Smooth muscle cell (in vitro differentiated cells): ENCODE results near the gene RAG1. TPM values are rescaled to one million over a fixed set of nuclear protein-coding genes. Genes with fewer than 3 reads are reported as not detected.

ENCODE experiments used
- DNase-seq: peaks from one replicate; lab custom pipeline; 2025; ENCODE audit not compliant: unreplicated experiment; lab: John Stamatoyannopoulos, UW
- H2AFZ ChIP-seq: fragments of 200-600 bp; sonication (generic); 2 replicates; pipeline ENCODE4 v1.6.0; 2016; ENCODE audit warnings: antibody characterized with exemption, low read depth, mild to moderate bottlenecking
- H3F3A ChIP-seq: fragments of 200-600 bp; sonication (generic); 2 replicates; pipeline ENCODE4 v1.6.0; 2017; ENCODE audit warnings: antibody characterized with exemption, low read depth
- H3K27ac ChIP-seq: fragments of 200-600 bp; sonication (generic); 2 replicates; pipeline ENCODE4 v1.5.1; 2016; ENCODE audit warnings: low read depth, mild to moderate bottlenecking
- H3K27me3 ChIP-seq: fragments of 200-600 bp; sonication (generic); 2 replicates; pipeline ENCODE4 v1.6.1; 2016; ENCODE audit warnings: low read depth, mild to moderate bottlenecking
- H3K36me3 ChIP-seq: fragments of 200-600 bp; sonication (generic); 2 replicates; pipeline ENCODE4 v1.5.1; 2016; ENCODE audit warnings: low read depth
- H3K4me1 ChIP-seq: fragments of 200-600 bp; sonication (generic); 2 replicates; pipeline ENCODE4 v1.5.1; 2016; ENCODE audit warnings: low read depth
- H3K4me2 ChIP-seq: fragments of 200-600 bp; sonication (generic); 2 replicates; pipeline ENCODE4 v1.6.0; 2016; ENCODE audit warnings: mild to moderate bottlenecking
- H3K4me3 ChIP-seq: fragments of 200-600 bp; sonication (generic); 2 replicates; pipeline ENCODE4 v1.5.1; 2016; ENCODE audit warnings: mild to moderate bottlenecking
- H3K79me2 ChIP-seq: fragments of 200-600 bp; sonication (generic); 2 replicates; pipeline ENCODE4 v1.6.0; 2016; ENCODE audit warnings: low read depth, mild to moderate bottlenecking
- H3K9ac ChIP-seq: fragments of 200-600 bp; sonication (generic); 2 replicates; pipeline ENCODE4 v1.6.0; 2016; ENCODE audit warnings: low read depth
- H3K9me3 ChIP-seq: fragments of 200-600 bp; sonication (generic); replicated peaks from 2 replicates; pipeline ENCODE4 v1.5.1; 2016; ENCODE audit warnings: low read depth
- H4K20me1 ChIP-seq: fragments of 200-600 bp; sonication (generic); 2 replicates; pipeline ENCODE4 v1.6.0; 2016; ENCODE audit warnings: low read depth
- CTCF ChIP-seq: fragments of 200-600 bp; sonication (generic); IDR thresholded peaks from 2 replicates; pipeline ENCODE4 v1.5.1; 2017; ENCODE audit warnings: borderline replicate concordance, mild to moderate bottlenecking, antibody characterized with exemption; ENCODE audit not compliant: insufficient read depth, poor library complexity, severe bottlenecking
- WGBS: methylation state at CpG from one replicate; pipeline ENCODE4 v1.1.7; 2016; ENCODE audit warnings: low lambda C conversion rate; 5-methylcytosine and 5-hydroxymethylcytosine counted together
- polyA plus RNA-seq: library from polyadenylated mRNA; unstranded; fragments of >200 nt; fragmentation: Nextera tagmentation; extraction: Ambion mirVana; gene quantifications from 2 replicates; pipeline ENCODE4 v1.2.1, GENCODE V29; 2016
- total RNA-seq: library from RNA; depleted of rRNA; stranded (reverse); fragments of >200 nt; gene quantifications from 2 replicates; pipeline ENCODE4 v1.2.3, GENCODE V29; 2014

Gene RAG1
- total RNA-seq: 2.7 and 3.7 TPM in 2 replicates
- 0.86 and 1.7 TPM in 2 replicates for polyA plus RNA-seq

DNA sequence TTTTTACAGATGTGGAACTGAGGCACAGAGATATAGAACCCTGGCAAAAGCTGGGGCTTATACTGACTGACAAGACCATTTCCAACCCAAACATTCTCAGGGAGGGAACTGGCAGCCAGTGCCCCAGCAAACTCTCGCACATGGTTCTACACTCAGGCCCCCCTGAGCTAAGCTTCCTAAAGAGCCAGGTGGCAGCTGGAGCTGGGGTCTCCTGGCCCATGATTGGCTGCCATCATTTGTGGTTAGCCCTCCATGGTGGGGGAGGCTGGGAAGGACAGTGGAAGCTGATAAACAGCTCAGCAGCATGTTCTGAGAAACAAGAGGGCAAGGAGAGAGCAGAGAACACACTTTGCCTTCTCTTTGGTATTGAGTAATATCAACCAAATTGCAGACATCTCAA lies at the start of gene RAG1:
Gene RAG1 (plus strand): TSS at position 314 of the 400 bp plus-strand sequence. CDS start 5,298 bp downstream, outside the sequence.
- no peak for TF ChIP-seq CTCF
- Histone ChIP-seq H3K9ac (no peak within 1 kb of the TSS), H3K79me2 (no peaks in the 10 kb centered on the region), H2AFZ (no peak within 1 kb of the TSS), H3K9me3 (no peaks in the 10 kb centered on the region), H3K27me3 (no peaks in the 10 kb centered on the region), H3K4me1 (peaks cover 6% of the 10 kb centered on the region), H3K4me2 (no peak within 1 kb of the TSS), H3F3A (no peaks in the 10 kb centered on the region), H3K36me3 (no peaks in the 10 kb centered on the region), H3K27ac (no peak within 1 kb of the TSS), H4K20me1 (no peaks in the 10 kb centered on the region), H3K4me3 (no peak within 1 kb of the TSS)
- DNase-seq: no peak
- 100% methylated on average over 1 of the region's 1 CpG for WGBS

DNA sequence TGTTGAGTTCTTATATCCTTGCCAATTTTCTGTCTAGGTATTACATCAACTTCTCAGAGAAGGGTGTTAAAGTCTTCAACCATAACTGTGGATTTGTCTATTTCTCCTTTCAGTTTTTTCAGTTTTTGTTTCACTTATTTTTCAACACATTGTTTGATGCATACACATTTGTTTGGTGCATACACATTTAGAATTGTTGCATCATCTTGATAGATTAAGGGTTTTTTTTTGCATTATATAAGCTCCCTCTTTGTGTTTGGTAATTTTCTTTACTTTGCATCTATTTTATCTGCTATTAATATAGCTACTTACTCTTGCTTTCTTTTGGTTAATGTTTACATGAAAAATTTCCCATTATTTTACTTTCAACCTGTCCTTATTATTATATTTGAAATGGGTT lies 37.0 kb upstream of the RAG1 start:
- TF ChIP-seq CTCF: no peak
- Histone ChIP-seq H3K36me3 (no peaks in the 10 kb centered on the region), H3K4me2 (no peak overlapping the region), H3K4me1 (no peaks in the 10 kb centered on the region), H3K9ac (no peak overlapping the region), H3K27me3 (no peaks in the 10 kb centered on the region), H3F3A (no peaks in the 10 kb centered on the region), H3K27ac (no peak overlapping the region), H2AFZ (no peak overlapping the region), H4K20me1 (no peaks in the 10 kb centered on the region), H3K4me3 (no peak overlapping the region), H3K79me2 (no peaks in the 10 kb centered on the region), H3K9me3 (no peaks in the 10 kb centered on the region)
- DNase-seq: no peak

- H3K27ac ChIP-seq: no peak overlapping the region
- no peaks in the 10 kb centered on the region for H3K79me2 ChIP-seq
- H3K36me3 ChIP-seq: no peaks in the 10 kb centered on the region
- H3F3A ChIP-seq: no peaks in the 10 kb centered on the region
- no peak overlapping the region for H3K4me3 ChIP-seq
- no peak for TF ChIP-seq CTCF
- H2AFZ ChIP-seq: no peak overlapping the region
- H3K4me2 ChIP-seq: no peak overlapping the region
- no peak overlapping the region for H3K9ac ChIP-seq
- 59% methylated on average over 8 of the region's 8 CpGs for whole genome bisulfite sequencing
- no peaks in the 10 kb centered on the region for H3K4me1 ChIP-seq
- H3K27me3 ChIP-seq: no peaks in the 10 kb centered on the region
- no peaks in the 10 kb centered on the region for H3K9me3 ChIP-seq
- no peaks in the 10 kb centered on the region for H4K20me1 ChIP-seq
- no peak for DNase-seq
Observed at GRCh38 chr11:36532941-36533601, 34.7 kb upstream of the RAG1 start.

- 74% methylated on average over 3 of the region's 3 CpGs for WGBS
- Histone ChIP-seq H4K20me1 (no peaks in the 10 kb centered on the region), H3K27ac (no peak overlapping the region), H3K4me1 (no peaks in the 10 kb centered on the region), H3K9ac (no peak overlapping the region), H3K4me3 (no peak overlapping the region), H3K79me2 (no peaks in the 10 kb centered on the region), H3K9me3 (no peaks in the 10 kb centered on the region), H3K36me3 (no peaks in the 10 kb centered on the region), H3F3A (no peaks in the 10 kb centered on the region), H3K27me3 (no peaks in the 10 kb centered on the region), H3K4me2 (no peak overlapping the region), H2AFZ (no peak overlapping the region)
- TF ChIP-seq CTCF: no peak
- DNase-seq: no peak
Observed at GRCh38 chr11:36534276-36534840, 33.4 kb upstream of the RAG1 start.
